K562 (cell line): ENCODE measurements around the gene NELFE.
"Not testable (repeated sequence)": the region's sequence is repeated elsewhere in the genome, so short reads cannot be mapped to it uniquely, and the experiment has no call there.

ENCODE experiments used
- BRD4 ChIP-seq: fragments of 200-600 bp; sonication (generic); IDR thresholded peaks from 2 replicates; pipeline ENCODE4 v1.6.1; 2017; ENCODE audit warnings: inconsistent platforms
- COPS2 ChIP-seq: fragments of 450-650 bp; conservative IDR thresholded peaks from 2 replicates; pipeline ENCODE4 v1.6.1; 2016; ENCODE audit warnings: mild to moderate bottlenecking, moderate library complexity
- CTCF ChIP-seq, 3 experiments: IDR thresholded peaks in 2 of 3; conservative IDR thresholded peaks in 1 of 3; 2 replicates each; pipeline ENCODE4 v1.5.1; 2011 to 2012; ENCODE audit warnings: low read length in 3 of 3, mild to moderate bottlenecking in 3 of 3, control low read depth in 2 of 3, improper control_type of control experiment in 1 of 3, inconsistent platforms in 1 of 3, low read depth in 1 of 3, mixed read lengths in 1 of 3, moderate library complexity in 1 of 3; ENCODE audit not compliant: insufficient read depth in 2 of 3
- CTCFL ChIP-seq: IDR thresholded peaks from 2 replicates; pipeline ENCODE4 v1.6.1; 2011; ENCODE audit warnings: borderline replicate concordance, low read depth, mild to moderate bottlenecking, moderate library complexity, low read length; ENCODE audit not compliant: insufficient read depth, poor library complexity, severe bottlenecking
- MAFF ChIP-seq: IDR thresholded peaks from 2 replicates; pipeline ENCODE4 v1.6.1; 2012; ENCODE audit warnings: low read length, improper control_type of control experiment
- NRF1 ChIP-seq, 2 experiments: fragments of 450-650 bp; IDR thresholded peaks in 1 of 2; conservative IDR thresholded peaks in 1 of 2; 2 replicates each; pipeline ENCODE4 v1.6.1; 2014; ENCODE audit warnings: mild to moderate bottlenecking in 2 of 2
- PHF21A ChIP-seq: fragments of 450-650 bp; IDR thresholded peaks from 2 replicates; pipeline ENCODE4 v1.6.1; 2017; ENCODE audit warnings: low read depth, borderline replicate concordance
- POLR2AphosphoS5 ChIP-seq: IDR thresholded peaks from 2 replicates; pipeline ENCODE4 v1.6.1; 2011; ENCODE audit warnings: mild to moderate bottlenecking, low read depth, low read length, moderate library complexity; ENCODE audit not compliant: control insufficient read depth, insufficient read depth
- RAD21 ChIP-seq, 2 experiments: fragments of 250-450 bp in 1 of 2; fragments of 450-650 bp in 1 of 2; sonication (Bioruptor Pico) in 1 of 2; formaldehyde crosslinking in 1 of 2; IDR thresholded peaks in 1 of 2; conservative IDR thresholded peaks in 1 of 2; 2 replicates each; pipeline versions ENCODE4 v1.4.0 to v1.8.0; 2020 to 2022; ENCODE audit warnings: mild to moderate bottlenecking in 2 of 2, moderate library complexity in 1 of 2
- RNF2 ChIP-seq: sonication (generic); IDR thresholded peaks from 2 replicates; pipeline ENCODE4 v1.6.1; 2016
- SRSF1 ChIP-seq: fragments of 200-400 bp; formaldehyde crosslinking; IDR thresholded peaks from 2 replicates; pipeline ENCODE4 v1.6.1; 2017; ENCODE audit warnings: mild to moderate bottlenecking, low read depth, low read length, moderate library complexity
- TF ChIP-seq, protein P1 (sequence below): sonication (generic); formaldehyde crosslinking; IDR thresholded peaks from 2 replicates; pipeline ENCODE4 v1.5.0; 2020; ENCODE audit warnings: missing genetic modification reagents

DNA sequence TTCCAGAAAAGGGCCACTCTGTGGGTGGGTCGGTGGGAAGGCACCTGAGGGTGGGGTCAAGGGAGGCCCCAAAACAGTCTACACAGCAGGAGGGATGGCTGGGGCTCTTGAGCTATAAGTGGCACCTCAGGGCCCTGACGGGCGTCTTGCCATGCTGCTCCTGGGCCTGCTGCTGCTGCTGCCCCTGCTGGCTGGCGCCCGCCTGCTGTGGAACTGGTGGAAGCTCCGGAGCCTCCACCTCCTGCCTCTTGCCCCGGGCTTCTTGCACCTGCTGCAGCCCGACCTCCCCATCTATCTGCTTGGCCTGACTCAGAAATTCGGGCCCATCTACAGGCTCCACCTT lies 46.7 kb upstream of the NELFE start:
- not testable (repeated sequence) for TF ChIP-seq CTCF (IDR thresholded peaks at IDR 0.05 in 2 of 3, conservative IDR thresholded peaks at IDR 0.05 in 1 of 3; ENCODE audit: insufficient read depth in 2 of 3, low read depth in 1 of 3, low read length in 3 of 3); PHF21A; BRD4; CTCFL; NRF1 (conservative IDR thresholded peaks at IDR 0.05 in 1 of 2, IDR thresholded peaks at IDR 0.05 in 1 of 2); MAFF; POLR2AphosphoS5; RAD21 (CRISPR knock-in tag; conservative IDR thresholded peaks at IDR 0.05 in 1 of 2, IDR thresholded peaks at IDR 0.05 in 1 of 2); RNF2; SRSF1; COPS2
- TF ChIP-seq, protein P1, sequence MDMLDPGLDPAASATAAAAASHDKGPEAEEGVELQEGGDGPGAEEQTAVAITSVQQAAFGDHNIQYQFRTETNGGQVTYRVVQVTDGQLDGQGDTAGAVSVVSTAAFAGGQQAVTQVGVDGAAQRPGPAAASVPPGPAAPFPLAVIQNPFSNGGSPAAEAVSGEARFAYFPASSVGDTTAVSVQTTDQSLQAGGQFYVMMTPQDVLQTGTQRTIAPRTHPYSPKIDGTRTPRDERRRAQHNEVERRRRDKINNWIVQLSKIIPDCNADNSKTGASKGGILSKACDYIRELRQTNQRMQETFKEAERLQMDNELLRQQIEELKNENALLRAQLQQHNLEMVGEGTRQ, result not testable (repeated sequence)
